ENCODE measurements around the gene ITGA4. TPM values are rescaled to one million over a fixed set of nuclear protein-coding genes. Genes with fewer than 3 reads are reported as not detected.

The ITGA4 gene
- total RNA-seq, 1 donor from 2014 or later = 0.90 TPM

- DNase-seq (ENCODE audit: low read depth in 2 of 2) = no peak
Measured at GRCh38 chr2:181574321-181574720, 117.1 kb downstream of the ITGA4 start.

GRCh38 chr2:181575024-181575649 is 118.0 kb downstream of the ITGA4 start:
- DNase-seq (ENCODE audit: low read depth in 2 of 2) = no peak

GRCh38 chr2:181575650-181576025 is 118.5 kb downstream of the ITGA4 start:
- DNase-seq (ENCODE audit: low read depth in 2 of 2) = no peak

- DNase-seq (ENCODE audit: low read depth in 2 of 2) = no peak
Measured at GRCh38 chr2:181576431-181576830, 119.2 kb downstream of the ITGA4 start.

GRCh38 chr2:181578829-181579228 is 121.6 kb downstream of the ITGA4 start:
- no peak for DNase-seq (ENCODE audit: low read depth in 2 of 2)

GRCh38 chr2:181581534-181581933 is 124.3 kb downstream of the ITGA4 start:
- DNase-seq (ENCODE audit: low read depth in 2 of 2) = peak in 1 of 2 donors; percentile 1

- no peak for DNase-seq (ENCODE audit: low read depth in 2 of 2)
Measured at GRCh38 chr2:181585732-181586131, 128.5 kb downstream of the ITGA4 start.

Other genes with a start within 250 kb of the ITGA4 start
- gene CERKL, start 199.7 kb downstream of the ITGA4 start, total RNA-seq = not detected in 2 replicates
- not detected in 2 replicates for gene NEUROD1, start 223.1 kb downstream of the ITGA4 start, total RNA-seq